Sigmoid colon (tissue), 7 donors: Measurements from ENCODE around the gene RPTN. TPM values are rescaled to one million over a fixed set of nuclear protein-coding genes. Genes with fewer than 3 reads are reported as not detected.
A peak's percentile ranks its signal among the peaks of the same experiment; 100 is the strongest.

ENCODE experiments used
- DNase-seq: peaks from one replicate; pipeline ENCODE4 v3.0.0-alpha.2; 2019
- H3K27ac ChIP-seq, 4 donors: fragments of 200-600 bp; sonication (generic); one replicate each; pipeline ENCODE4 v1.5.1; 2016 to 2019; ENCODE audit warnings: mild to moderate bottlenecking in 1 of 4
- H3K27me3 ChIP-seq, 3 donors: fragments of 200-600 bp; sonication (generic); one replicate each; pipeline ENCODE4 v1.5.1; 2019; ENCODE audit warnings: mild to moderate bottlenecking in 1 of 3
- H3K36me3 ChIP-seq, 4 donors: fragments of 200-600 bp; sonication (generic); one replicate each; pipeline ENCODE4 v1.5.1; 2016 to 2019
- H3K4me1 ChIP-seq, 4 donors: fragments of 200-600 bp; sonication (generic); one replicate each; pipeline ENCODE4 v1.5.1; 2017 to 2019
- H3K4me3 ChIP-seq, 4 donors: fragments of 200-600 bp; sonication (generic); one replicate each; pipeline ENCODE4 v1.5.1; 2017 to 2019; ENCODE audit warnings: mild to moderate bottlenecking in 2 of 4, moderate library complexity in 1 of 4
- H3K9me3 ChIP-seq, 4 donors: fragments of 200-600 bp in 3 of 4; sonication (generic) in 3 of 4; one replicate each; pipeline versions ENCODE4 v1.5.1 to v1.6.1; 2013 to 2019
- EP300 ChIP-seq, 4 donors: sonication (generic); formaldehyde crosslinking; IDR thresholded peaks; one replicate each; pipeline ENCODE4 v1.6.1; 2017; ENCODE audit warnings: antibody characterized with exemption in 4 of 4
- POLR2A ChIP-seq, 2 donors: fragments of 450-650 bp; IDR thresholded peaks; one replicate each; pipeline ENCODE4 v1.6.1; 2016; ENCODE audit warnings: antibody characterized with exemption in 2 of 2, mild to moderate bottlenecking in 2 of 2, moderate library complexity in 2 of 2
- POLR2AphosphoS5 ChIP-seq, 4 donors: sonication (generic); formaldehyde crosslinking; IDR thresholded peaks; one replicate each; pipeline ENCODE4 v1.6.1; 2017; ENCODE audit warnings: antibody characterized with exemption in 4 of 4
- WGBS, 2 donors: extraction: QIAGEN DNeasy Blood & Tissue Kit; methylation state at CpG; one replicate each; pipeline ENCODE4 v1.1.7; 2013; 5-methylcytosine and 5-hydroxymethylcytosine counted together
- intact Hi-C: fragments of 100-400 bp; cut with DNase I; formaldehyde crosslinking; loops from one replicate; pipeline ENCODE4 v1.15.1; 2023
- polyA plus RNA-seq, 3 donors: library from polyadenylated mRNA; stranded (reverse); fragments of 200-250 nt; gene quantifications; one replicate each; pipeline ENCODE4 v1.2.3, GENCODE V29; 2013
- total RNA-seq, 4 donors: library from RNA; depleted of rRNA; stranded (reverse); fragments of >200 nt; gene quantifications; one replicate each; pipeline ENCODE4 v1.1.0, GENCODE V29; 2016
- TF ChIP-seq, protein P1 (sequence below), 4 experiments: fragments of 450-650 bp in 3 of 4; fragments of 200-600 bp in 1 of 4; IDR thresholded peaks; one replicate each; pipeline ENCODE4 v1.5.1; 2016 to 2019; ENCODE audit warnings: antibody characterized with exemption in 4 of 4, mild to moderate bottlenecking in 3 of 4, moderate library complexity in 2 of 4
- donor health status: healthy with polysubstance abuse.
- donor health status: Bipolar disorder and iron deficiency.
- donor health status: healthy.

Gene RPTN
- total and polyA plus RNA-seq, 7 donors, result not detected

DNA sequence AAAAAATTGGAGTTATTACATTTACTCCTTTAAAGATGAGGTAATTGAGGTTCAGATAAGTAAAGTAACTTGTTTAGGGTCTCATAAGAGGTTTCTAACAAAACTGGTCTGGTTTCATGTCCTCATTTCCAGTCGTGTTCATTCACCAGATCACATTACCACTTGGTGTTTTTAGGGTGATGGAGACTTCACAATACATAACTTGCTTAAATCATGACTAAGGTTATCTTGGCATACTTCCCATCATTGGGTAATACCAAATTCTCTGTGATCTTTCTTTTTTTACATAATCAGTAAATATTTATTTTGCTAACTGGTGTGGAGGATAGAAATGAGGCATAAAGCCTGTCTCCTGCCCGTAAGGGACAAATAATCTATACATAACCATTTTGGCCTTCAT lies 31.6 kb upstream of the RPTN start:
- TF ChIP-seq, protein P1, sequence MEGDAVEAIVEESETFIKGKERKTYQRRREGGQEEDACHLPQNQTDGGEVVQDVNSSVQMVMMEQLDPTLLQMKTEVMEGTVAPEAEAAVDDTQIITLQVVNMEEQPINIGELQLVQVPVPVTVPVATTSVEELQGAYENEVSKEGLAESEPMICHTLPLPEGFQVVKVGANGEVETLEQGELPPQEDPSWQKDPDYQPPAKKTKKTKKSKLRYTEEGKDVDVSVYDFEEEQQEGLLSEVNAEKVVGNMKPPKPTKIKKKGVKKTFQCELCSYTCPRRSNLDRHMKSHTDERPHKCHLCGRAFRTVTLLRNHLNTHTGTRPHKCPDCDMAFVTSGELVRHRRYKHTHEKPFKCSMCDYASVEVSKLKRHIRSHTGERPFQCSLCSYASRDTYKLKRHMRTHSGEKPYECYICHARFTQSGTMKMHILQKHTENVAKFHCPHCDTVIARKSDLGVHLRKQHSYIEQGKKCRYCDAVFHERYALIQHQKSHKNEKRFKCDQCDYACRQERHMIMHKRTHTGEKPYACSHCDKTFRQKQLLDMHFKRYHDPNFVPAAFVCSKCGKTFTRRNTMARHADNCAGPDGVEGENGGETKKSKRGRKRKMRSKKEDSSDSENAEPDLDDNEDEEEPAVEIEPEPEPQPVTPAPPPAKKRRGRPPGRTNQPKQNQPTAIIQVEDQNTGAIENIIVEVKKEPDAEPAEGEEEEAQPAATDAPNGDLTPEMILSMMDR (IDR thresholded peaks at IDR 0.05), result no peak
- TF ChIP-seq EP300 (IDR thresholded peaks at IDR 0.05) (no peak), POLR2A (IDR thresholded peaks at IDR 0.05) (no peak), POLR2AphosphoS5 (IDR thresholded peaks at IDR 0.05) (no peak)
- Histone ChIP-seq H3K27ac (no peak overlapping the region), H3K36me3 (no peaks in the 10 kb centered on the region), H3K9me3 (no peaks in the 10 kb centered on the region), H3K4me1 (peaks cover 0 to 17% (median 8%) of the 10 kb centered on the region in 4 donors), H3K4me3 (no peak overlapping the region), H3K27me3 (no peaks in the 10 kb centered on the region)
- 40 to 59% methylated on average over 2 of the region's 2 CpGs for WGBS, 2 donors
- intact Hi-C loops, result loop anchor here (10.0 kb wide), 1 partner anchor 154 kb away; no protein-coding TSS in a partner anchor
- DNase-seq, result no peak

DNA sequence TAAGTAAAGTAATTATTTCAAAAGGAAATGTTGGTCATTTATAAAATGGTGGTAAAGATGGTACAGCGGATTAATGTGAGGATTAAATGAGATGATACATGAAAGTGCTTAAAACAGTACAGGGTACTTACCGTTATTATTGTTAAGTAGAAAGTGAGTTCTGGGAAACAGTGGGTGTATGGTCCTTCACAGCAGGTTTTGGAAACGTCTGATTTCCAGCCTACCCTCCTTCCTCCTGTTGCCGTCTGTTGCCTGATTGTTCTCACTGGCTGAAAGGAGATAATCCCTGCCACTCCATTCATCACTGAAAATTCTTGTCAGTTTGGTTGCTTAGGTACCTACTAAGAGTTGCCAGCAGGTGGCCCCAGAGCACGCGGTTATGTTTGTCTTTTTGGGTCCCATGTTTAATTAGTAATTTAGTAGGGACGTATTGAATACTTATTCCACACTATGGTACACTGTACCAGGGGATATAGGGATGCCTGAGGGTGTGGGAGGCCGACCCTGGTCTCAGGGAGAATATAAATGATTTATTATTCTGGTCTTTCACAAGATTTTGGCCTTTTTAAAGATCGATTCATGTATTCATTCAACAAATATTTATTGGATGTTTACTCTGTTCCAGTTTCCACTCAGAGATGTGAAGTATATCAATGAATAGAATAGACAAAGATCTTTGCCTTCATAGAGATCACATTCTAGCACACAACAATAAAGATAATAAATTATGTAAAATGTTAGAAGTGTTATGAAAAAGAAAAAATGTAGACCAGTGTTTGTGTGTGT lies 30.8 kb upstream of the RPTN start:
- TF ChIP-seq, protein P1 (IDR thresholded peaks at IDR 0.05), result peak in 3 of 4 experiments; percentile 52 to 63 (median 55)
- TF ChIP-seq EP300 (IDR thresholded peaks at IDR 0.05), result no peak
- Histone ChIP-seq H3K27me3 (no peaks in the 10 kb centered on the region), H3K9me3 (no peaks in the 10 kb centered on the region), H3K27ac (peak overlapping the region; percentile 63 to 77 (median 70)), H3K4me3 (peak overlapping the region; percentile 38 to 62 (median 54)), H3K36me3 (no peaks in the 10 kb centered on the region), H3K4me1 (peaks cover 0 to 22% (median 11%) of the 10 kb centered on the region in 4 donors)
- intact Hi-C loops, result loop anchor here (1.0 to 10.0 kb wide), 4 partner anchors 49 to 268 kb away; no protein-coding TSS in a partner anchor
- DNase-seq, result peak; percentile 67
- 15 to 20% methylated on average over 9 of the region's 9 CpGs for WGBS, 2 donors

DNA sequence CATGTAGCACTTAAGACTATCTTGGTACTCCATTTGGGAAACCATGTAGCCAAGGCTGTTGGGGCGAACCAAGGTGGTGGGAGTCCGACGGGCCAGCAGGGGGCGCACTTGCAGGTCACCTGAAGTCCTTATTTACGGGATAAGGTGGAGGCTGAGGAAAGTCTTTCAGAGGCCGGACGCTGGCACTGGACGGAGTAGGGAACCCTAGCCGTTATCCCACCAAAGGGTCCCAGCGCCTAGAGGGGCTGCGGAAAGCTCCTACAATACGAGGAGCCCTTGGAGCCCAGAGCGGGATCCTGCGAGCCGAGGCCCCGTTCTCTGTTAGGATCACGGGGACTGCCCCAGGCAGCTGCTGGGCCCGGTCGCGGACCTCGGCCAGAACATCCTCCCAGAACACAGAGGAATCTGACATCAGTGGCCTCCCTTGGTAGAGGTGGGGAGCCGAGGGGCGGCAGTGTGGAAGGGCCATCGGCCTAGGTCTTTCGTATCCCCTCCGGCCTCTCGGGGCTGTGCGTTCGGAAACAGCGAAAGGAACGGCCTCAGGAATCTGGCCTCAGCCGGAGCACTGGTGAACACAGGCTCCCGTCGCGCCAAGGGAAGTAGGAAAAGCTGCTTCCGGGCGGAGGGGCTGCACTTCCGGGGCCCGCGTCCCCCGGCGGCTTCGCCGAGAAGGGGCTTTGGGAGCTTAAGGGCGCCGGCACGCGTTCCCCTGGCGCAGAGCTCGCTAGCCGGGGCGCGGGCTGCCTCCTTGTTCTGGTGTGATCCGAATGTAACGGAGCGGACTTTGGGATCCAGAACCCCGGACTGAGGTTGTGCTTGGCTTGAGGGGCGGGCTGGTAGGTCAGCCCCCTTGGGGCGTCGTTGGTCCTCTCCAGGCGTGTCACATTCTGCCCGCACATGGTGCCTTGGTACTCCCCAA lies 29.9 kb upstream of the RPTN start:
- TF ChIP-seq POLR2AphosphoS5 (IDR thresholded peaks at IDR 0.05) (no peak), EP300 (IDR thresholded peaks at IDR 0.05) (no peak), POLR2A (IDR thresholded peaks at IDR 0.05) (peak in 1 of 2 donors; percentile 16)
- TF ChIP-seq, protein P1 (IDR thresholded peaks at IDR 0.05), result peak; percentile 27 to 68 (median 62)
- H3K4me3 ChIP-seq, result peak overlapping the region; percentile 38 to 62 (median 54)
- peak; percentile 86 for DNase-seq
- no peaks in the 10 kb centered on the region for H3K27me3 ChIP-seq
- no peaks in the 10 kb centered on the region for H3K36me3 ChIP-seq
- intact Hi-C loops, result loop anchor here (1.0 to 5.0 kb wide), 3 partner anchors 48 to 269 kb away; no protein-coding TSS in a partner anchor
- H3K4me1 ChIP-seq, result peaks cover 0 to 26% (median 11%) of the 10 kb centered on the region in 4 donors
- H3K9me3 ChIP-seq, result no peaks in the 10 kb centered on the region
- H3K27ac ChIP-seq, result peak overlapping the region; percentile 63 to 77 (median 70)
- WGBS, 2 donors, result 2 to 17% methylated on average over 62 of the region's 62 CpGs

DNA sequence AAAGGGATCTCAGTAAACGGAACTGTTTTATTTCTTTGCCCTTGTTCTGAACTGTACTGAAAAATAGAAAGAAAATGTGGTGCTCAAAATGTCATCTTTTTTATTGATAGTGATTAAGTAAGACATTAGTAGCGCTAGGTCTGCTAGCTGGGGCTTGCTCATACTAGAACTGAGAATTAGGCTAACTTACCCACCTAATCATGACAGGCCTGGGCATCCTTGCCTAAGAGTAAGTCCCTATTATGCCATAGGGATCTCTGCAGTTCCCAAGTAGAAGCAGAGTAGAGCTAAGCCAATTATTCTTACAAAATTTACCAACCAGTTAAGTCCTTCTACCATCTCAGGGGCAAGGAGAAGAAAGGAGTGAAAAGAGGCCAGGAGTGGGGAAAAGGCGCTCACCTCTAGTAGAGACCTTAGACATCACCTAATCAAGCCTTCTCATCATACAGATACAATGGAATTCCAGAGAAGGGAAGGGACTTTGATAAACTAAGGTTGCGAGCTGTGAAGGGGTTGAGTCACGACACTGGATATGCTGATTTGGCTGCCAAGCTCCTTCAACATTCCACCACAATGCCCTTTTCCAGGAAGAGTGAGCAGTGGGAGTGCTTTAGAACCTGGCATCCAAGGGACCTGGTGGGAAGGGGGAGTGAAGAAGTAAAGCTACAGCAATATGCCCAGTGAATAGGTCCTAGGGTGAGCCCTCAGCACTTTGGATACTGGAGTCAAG lies 27.7 kb upstream of the RPTN start:
- no peaks in the 10 kb centered on the region for H3K36me3 ChIP-seq
- H3K27ac ChIP-seq, result no peak overlapping the region
- DNase-seq, result no peak
- no peaks in the 10 kb centered on the region for H3K27me3 ChIP-seq
- no peak overlapping the region for H3K4me3 ChIP-seq
- WGBS, 2 donors, result 89 to 91% methylated on average over 5 of the region's 5 CpGs
- H3K4me1 ChIP-seq, result peaks cover 0 to 33% (median 11%) of the 10 kb centered on the region in 4 donors
- intact Hi-C loops, result loop anchor here (5.0 kb wide), 1 partner anchor 256 kb away; no protein-coding TSS in a partner anchor
- no peaks in the 10 kb centered on the region for H3K9me3 ChIP-seq
- TF ChIP-seq EP300 (IDR thresholded peaks at IDR 0.05), result no peak
- no peak for TF ChIP-seq POLR2A (IDR thresholded peaks at IDR 0.05)
- TF ChIP-seq, protein P1 (IDR thresholded peaks at IDR 0.05), result no peak
- TF ChIP-seq POLR2AphosphoS5 (IDR thresholded peaks at IDR 0.05), result no peak
